HTR-8/SVneo (cell line): ENCODE measurements around the gene PRSS23.
"Not testable (repeated sequence)": the region's sequence is repeated elsewhere in the genome, so short reads cannot be mapped to it uniquely, and the experiment has no call there.

Experiments
- DNase-seq: peaks from one replicate; pipeline ENCODE4 v3.0.0; 2011; ENCODE audit warnings: low spot score, mixed read lengths; ENCODE audit not compliant: insufficient read length
- FAIRE-seq: peaks from 2 replicates; lab custom pipeline; 2011; peaks lifted over from hg19 to GRCh38; lab: Jason Lieb, UNC

The PRSS23 gene

GRCh38 chr11:86800076-86800959 is at the start of gene PRSS23:
Gene PRSS23 (plus strand): TSS chr11:86800542. CDS start chr11:86807644, 7,102 bp downstream.
- DNase-seq (peak; percentile 74), FAIRE-seq (peak; percentile 90)

DNA sequence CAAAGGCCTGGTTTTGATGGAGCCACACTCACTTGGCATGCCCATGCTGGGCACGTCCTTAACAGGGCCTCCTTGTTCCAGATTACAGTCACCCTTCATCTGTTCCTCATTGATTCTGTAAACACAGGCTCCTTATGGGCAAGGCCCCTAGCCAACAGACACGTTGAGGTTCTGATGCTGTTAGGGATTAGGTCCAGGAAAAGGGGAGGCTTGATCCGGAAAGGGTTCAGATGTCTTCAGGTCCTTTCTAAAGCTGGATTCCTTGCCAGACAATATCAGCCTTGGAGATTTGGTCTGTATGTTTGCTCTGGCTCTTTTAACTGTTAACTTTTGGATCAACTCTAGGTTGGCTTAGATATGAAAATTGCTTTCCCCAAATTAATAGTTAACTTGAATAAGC is 46.9 kb upstream of the PRSS23 start:
- DNase-seq = no peak
- no peak for FAIRE-seq

DNA sequence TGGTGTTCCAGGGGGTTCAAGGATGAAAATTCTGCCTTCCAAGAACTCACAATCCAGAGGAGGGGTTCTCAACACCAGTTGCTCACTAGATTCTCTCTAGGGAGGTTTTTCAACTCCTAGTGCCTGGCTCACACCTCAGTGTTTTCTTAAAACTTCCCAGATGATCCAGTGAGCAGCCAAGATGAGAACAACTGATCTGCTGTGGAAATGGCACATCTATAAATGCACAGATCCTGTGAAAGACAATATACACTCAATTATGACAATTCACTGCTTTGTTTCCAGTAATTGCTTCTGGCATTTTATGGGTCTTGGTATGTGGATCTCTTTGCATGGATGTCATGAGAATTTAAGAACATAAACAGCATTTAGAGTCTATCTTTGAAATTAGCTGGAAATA is 45.2 kb upstream of the PRSS23 start:
- FAIRE-seq = no peak

GRCh38 chr11:86758171-86758570 is 42.2 kb upstream of the PRSS23 start:
- DNase-seq (no peak), FAIRE-seq (no peak)

More for the DNA sequence above, 45.2 kb upstream of the PRSS23 start:
- DNase-seq = no peak

DNA sequence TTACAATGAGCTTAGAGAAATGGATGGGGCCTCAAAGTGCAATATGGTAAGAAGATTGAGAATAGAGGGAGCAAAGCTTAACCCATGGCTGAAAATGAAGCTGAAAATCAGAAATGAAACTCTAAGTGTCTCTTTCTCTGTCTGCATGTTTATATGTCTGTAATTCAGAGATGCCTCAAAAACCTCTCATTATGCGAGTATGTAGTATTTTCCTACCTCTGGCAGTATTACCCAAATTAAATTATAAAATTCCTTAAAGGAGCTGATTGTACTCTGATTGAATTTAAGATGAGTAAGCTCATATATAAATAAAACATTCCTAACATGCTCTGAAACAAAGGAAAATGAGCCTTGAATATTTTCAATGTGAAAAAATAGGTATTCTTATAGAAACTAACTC is 39.8 kb upstream of the PRSS23 start:
- DNase-seq (no peak), FAIRE-seq (no peak)

DNA sequence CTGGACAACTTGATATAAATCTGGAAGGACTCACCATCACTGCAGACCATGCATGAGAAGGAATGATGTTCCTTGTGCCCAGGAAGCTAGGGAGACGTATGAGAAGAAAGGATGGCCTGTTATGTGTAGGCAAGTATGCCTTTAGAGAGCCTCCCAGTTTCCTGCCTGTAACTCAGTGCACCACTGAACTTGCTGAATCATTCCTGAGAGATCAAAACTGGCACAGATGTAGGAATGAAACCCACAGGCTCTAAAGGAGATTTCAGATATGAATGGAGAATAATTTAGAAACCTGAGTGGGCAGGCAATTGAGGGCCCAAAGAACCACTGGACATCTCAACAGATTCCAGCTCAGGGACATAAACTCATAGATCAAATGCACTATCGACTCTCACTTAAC is 38.4 kb upstream of the PRSS23 start:
- peak; percentile 63 for FAIRE-seq
- no peak for DNase-seq

- DNase-seq (no peak), FAIRE-seq (no peak)
Measured at GRCh38 chr11:86765203-86765602, 35.1 kb upstream of the PRSS23 start.

DNA sequence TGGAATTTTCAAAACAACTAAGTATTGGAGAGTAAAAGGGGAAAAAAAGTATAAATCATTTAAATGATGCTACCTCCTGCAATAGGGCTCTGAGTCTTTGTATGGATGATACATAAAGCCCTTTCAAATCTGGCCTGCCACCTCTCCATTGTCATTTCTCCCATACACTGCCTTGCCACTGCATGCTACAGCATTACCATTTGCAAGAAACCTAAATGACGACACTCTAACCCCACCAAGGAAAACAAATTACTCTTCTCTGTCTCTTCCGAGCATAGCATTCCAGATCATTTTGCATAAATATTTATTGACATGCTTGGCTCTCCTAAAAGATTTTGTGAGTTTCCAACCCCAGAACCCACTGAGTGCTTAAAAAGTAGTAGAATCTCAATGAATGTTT is 34.5 kb upstream of the PRSS23 start:
- no peak for FAIRE-seq

GRCh38 chr11:86769219-86769618 is 31.1 kb upstream of the PRSS23 start:
- DNase-seq (no peak), FAIRE-seq (no peak)

More for the DNA sequence above, 34.5 kb upstream of the PRSS23 start:
- DNase-seq = no peak

DNA sequence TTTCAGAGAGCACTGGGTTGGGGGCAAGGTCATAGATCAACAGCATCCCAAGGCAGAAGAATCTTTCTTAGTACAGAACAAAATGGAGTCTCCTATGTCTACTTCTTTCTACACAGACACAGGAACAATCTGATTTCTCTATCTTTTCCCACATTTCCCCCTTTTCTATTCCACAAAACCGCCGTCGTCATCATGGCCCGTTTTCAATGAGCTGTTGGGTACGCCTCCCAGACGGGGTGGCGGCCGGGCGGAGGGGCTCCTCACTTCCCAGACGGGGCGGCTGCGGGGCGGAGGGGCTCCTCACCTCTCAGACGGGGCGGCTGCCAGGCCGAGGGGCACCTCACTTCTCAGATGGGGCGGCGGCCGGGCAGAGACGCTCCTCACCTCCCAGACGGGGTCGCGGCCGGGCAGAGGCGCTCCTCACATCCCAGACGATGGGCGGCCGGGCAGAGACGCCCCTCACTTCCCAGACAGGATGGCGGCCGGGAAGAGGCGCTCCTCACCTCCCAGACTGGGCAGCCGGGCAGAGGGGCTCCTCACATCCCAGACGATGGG is 29.8 kb upstream of the PRSS23 start:
- FAIRE-seq, DNase-seq: not testable (repeated sequence)

DNA sequence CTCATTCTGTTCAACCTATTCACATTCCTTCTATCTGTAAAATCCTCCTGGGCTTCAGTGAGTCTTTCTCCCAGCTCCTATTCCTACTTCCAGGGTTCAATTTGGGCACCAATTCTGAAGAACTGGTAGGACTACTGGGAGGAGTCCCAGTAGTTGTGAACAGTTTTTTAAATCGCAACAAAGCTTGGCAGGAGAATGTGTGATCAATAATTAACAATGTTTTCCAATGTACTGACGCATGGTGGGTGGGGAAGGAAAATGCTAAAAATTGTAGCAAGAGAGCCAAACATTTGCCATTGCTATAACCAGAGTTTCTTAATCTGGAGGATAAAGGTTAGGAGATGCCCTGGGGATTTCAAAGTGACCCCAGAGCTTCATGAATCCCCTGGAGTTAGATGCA is 27.3 kb upstream of the PRSS23 start:
- FAIRE-seq = no peak
- DNase-seq = no peak

DNA sequence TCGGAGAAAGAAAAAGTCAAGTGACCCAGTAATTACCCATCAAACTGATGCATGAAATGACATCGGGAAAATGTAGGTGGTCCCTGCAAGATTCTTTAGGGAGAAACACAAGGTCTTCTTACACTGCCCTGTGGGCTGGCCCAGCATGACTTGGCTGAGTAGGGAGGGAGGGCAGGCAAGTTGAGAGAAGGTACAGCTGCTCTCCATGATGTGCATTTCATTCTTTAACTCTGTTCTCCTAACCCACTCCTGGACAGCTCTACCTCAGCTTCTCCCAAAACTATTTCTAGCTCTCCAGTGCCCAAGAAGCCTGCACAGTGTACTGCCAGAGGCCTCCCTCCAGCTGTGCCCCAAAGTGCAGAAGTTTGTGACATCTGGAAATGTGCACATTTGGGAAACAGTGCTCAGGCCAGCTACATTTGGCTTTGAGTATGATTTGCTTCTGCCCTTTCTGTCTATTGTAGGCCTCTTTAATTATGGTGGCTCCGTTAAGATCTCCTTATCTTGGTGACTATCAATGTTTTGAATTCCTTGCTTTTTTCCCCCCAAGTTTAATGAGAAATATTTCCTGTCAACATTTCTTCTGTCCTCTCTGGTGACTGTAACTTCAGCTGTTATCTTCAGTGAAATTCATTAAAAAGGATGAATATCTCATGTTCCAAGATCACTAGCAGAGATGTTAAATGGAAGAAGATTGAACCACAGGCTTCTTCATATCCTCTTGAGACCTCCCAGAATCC is 26.7 kb upstream of the PRSS23 start:
- FAIRE-seq = no peak

DNA sequence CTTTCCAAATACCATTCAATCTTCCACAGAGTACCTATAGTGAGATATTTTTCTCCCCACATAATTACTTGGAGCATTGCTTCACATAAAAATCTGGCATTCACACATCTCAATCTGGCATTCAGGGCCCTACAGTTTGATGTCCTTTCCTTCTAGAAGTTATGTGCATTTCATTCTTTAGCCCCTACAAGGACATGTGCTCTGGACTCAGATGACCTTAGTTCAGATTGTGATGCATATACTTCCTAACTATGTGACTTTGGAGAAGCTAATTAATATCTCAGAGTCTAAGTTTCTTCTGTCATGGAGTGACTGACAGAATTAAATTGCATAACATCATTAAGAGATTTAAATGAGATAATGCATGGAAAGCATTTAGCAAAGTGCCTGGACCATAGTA is 25.9 kb upstream of the PRSS23 start:
- no peak for DNase-seq
- FAIRE-seq = no peak

More for the DNA sequence above, 26.7 kb upstream of the PRSS23 start:
- DNase-seq = no peak

GRCh38 chr11:86775361-86775760 is 25.0 kb upstream of the PRSS23 start:
- no peak for DNase-seq

GRCh38 chr11:86781546-86781945 is 18.8 kb upstream of the PRSS23 start:
- DNase-seq (no peak), FAIRE-seq (no peak)

More at GRCh38 chr11:86775361-86775760, 25.0 kb upstream of the PRSS23 start:
- no peak for FAIRE-seq

DNA sequence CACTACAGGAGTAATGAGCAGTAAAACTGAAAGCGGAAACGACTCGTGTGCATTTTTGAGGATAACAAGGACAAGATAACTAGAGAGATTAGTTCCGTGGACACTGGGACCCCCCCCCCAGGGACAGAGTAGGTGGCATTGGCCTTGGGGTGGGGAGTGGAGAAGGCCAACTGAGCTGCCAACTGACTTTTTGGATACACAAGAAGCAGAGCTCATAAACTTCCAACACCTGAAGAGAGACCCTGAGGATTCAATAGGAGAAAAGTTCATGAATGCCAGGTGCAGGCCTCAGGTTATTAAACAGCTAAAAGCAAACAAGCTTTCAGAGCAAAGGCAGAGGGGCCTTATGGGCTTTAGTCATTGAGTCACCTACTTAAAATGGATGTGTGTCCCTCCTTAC is 17.6 kb upstream of the PRSS23 start:
- FAIRE-seq (no peak), DNase-seq (no peak)

DNA sequence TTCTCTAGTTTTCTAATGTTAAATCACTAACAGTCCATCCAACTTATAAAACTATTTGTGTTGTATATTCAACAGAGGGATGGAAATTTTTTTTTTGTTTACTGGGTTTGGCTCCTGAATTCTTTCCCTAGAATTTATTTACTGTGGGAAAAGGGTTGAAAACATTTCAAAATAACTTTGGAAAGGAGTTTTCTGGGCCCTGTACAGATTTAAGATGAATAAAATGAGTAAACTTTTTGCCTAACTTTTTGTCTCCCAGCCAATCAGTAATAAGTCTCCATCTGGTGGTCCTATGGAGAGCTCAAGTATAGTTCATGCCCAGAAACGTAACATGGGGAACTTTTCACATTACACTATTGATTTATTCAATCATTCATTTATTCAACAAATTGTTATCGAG is 16.7 kb upstream of the PRSS23 start:
- FAIRE-seq (no peak), DNase-seq (no peak)

DNA sequence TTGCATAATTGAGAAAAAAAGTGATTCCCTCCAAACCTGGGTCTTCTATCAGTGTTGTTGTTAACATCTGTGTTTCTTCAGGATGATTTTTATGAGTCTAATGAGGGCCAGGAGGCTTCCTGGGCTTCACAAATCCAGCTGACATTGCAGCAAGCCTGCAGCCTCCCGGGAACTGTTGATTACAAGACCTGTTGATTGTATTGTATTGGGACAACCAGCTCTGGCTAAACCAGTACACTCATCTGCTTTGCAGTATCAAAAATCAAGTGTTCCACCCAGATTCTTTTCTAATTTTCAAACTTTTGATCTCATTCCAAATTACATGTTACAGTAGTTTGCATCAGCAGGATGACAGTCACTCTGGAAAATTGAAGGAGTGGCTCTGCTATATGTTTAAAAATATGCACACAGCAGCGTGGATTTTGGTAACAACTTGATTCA is 16.1 kb upstream of the PRSS23 start:
- no peak for FAIRE-seq
- DNase-seq = no peak

- FAIRE-seq = no peak
- DNase-seq = no peak
Measured at GRCh38 chr11:86785576-86785975, 14.8 kb upstream of the PRSS23 start.

- FAIRE-seq = no peak
- no peak for DNase-seq
Measured at GRCh38 chr11:86787018-86787536, 13.3 kb upstream of the PRSS23 start.

DNA sequence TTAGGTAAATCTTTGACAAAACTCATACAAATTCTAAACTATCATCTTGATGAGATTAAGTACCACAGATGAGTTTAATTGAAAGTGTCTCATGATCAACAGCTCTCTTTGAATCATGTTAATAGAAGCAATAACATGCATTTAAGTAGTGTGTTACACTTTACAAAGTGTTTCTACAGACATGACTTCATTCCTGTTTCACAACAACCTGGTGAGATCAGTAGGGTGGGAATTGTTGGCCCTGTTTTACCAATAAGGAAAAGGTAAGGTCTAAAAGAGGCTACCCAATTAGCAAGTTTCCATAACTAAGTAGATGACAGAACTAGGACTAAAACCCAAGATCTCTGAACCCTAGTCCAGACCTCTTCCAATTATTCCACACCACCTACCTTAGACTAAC is 12.7 kb upstream of the PRSS23 start:
- no peak for DNase-seq
- no peak for FAIRE-seq
